NCI-H2107 (cell line): Measurements from ENCODE around the gene SLC44A1.

Source experiments
- DNase-seq: peaks from one replicate; lab custom pipeline; 2025; lab: John Stamatoyannopoulos, UW

Gene SLC44A1

GRCh38 chr9:105273731-105274130 lies 29.3 kb downstream of the SLC44A1 start:
- no peak for DNase-seq

GRCh38 chr9:105275111-105275510 lies 30.7 kb downstream of the SLC44A1 start:
- DNase-seq: no peak

GRCh38 chr9:105275938-105276337 lies 31.5 kb downstream of the SLC44A1 start:
- no peak for DNase-seq

- no peak for DNase-seq
Observed at GRCh38 chr9:105278751-105279150, 34.3 kb downstream of the SLC44A1 start.

- DNase-seq: no peak
Observed at GRCh38 chr9:105280691-105281090, 36.2 kb downstream of the SLC44A1 start.

- no peak for DNase-seq
Observed at GRCh38 chr9:105281272-105281671, 36.8 kb downstream of the SLC44A1 start.

DNA sequence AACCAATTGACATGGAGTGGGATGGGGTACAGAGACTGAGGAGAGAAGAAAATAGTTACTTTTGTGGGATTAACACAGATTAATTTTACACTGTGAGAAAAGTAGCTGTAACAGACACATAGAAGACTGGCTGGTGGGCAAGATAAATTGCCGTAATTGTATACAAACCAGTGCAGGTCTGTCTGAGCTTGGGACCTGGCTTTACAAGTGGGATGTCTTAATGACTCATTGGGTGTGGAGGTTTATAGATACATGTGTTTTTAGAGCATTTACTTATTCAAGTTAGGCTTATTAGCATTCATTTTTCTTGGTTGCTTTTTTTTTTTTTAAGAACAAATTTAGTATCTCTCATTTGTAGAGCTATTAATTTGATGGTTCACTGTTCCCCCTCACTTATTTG lies 37.5 kb downstream of the SLC44A1 start:
- DNase-seq: no peak

GRCh38 chr9:105282870-105283621 lies 38.6 kb downstream of the SLC44A1 start:
- DNase-seq: no peak

DNA sequence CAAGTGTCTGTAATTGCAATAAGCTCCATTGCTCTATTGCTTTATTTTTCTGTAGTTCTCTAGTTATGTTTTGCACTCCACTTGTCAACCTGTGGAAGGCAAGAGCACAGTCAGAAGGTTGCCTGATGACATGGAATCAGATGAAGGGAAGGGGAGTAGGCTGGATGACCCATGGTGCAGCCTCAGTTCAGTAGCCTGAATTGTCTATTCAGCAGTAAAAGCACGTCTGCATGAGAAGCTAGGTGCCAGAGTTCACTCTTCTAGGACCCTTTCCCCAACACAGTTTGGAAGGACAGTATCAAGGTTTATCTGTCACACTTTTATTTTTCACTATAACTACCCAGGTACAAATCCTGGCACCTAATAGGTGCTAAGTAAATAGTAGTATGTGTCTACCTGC lies 39.3 kb downstream of the SLC44A1 start:
- DNase-seq: no peak

DNA sequence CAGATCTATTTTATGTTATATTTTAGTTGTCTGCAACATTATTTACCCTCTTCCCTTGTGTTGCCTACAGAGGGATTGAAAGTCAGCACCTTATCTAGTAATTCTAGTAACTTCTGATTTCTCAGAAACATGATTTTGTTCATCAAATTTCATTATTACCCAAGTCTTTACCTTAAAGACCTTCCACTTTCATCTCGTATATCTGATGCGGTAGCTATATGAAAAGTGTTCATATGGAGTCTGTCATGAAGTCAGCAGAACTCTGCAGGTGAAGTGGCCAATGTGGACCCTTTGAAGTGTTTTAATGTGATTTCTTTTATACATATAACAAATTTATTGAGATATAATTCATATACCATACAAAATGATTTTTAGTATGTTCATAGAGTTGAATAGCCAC lies 40.0 kb downstream of the SLC44A1 start:
- DNase-seq: no peak

GRCh38 chr9:105286098-105286497 lies 41.6 kb downstream of the SLC44A1 start:
- DNase-seq: no peak

GRCh38 chr9:105289305-105289704 lies 44.9 kb downstream of the SLC44A1 start:
- no peak for DNase-seq

GRCh38 chr9:105290418-105290817 lies 46.0 kb downstream of the SLC44A1 start:
- DNase-seq: no peak

DNA sequence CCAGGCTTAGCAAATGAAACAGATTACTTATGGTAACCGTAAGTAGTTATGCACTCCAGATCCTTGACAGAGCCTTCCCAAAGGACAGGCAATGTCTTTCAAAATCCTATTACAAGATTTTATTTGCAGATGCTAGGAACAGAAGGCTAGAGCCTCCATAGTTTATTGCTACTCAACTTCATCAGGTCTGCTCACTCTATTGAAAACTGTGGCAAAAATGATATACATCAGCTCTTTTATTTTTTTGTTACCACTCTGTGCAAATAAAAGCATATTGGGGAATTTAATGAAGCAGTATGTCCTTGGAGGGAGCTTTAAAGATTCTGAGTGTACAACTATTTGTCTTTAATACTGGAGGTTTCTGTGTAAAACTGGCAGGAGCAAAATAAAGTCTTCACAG lies 46.5 kb downstream of the SLC44A1 start:
- no peak for DNase-seq

GRCh38 chr9:105291422-105291859 lies 47.0 kb downstream of the SLC44A1 start:
- no peak for DNase-seq

GRCh38 chr9:105291938-105292337 lies 47.5 kb downstream of the SLC44A1 start:
- DNase-seq: no peak

- DNase-seq: no peak
Observed at GRCh38 chr9:105293408-105293807, 49.0 kb downstream of the SLC44A1 start.

GRCh38 chr9:105295201-105295550 lies 50.7 kb downstream of the SLC44A1 start:
- no peak for DNase-seq

GRCh38 chr9:105295986-105296385 lies 51.5 kb downstream of the SLC44A1 start:
- DNase-seq: no peak

- DNase-seq: no peak
Observed at GRCh38 chr9:105296445-105296844, 52.0 kb downstream of the SLC44A1 start.

- DNase-seq: no peak
Observed at GRCh38 chr9:105296877-105297287, 52.4 kb downstream of the SLC44A1 start.

DNA sequence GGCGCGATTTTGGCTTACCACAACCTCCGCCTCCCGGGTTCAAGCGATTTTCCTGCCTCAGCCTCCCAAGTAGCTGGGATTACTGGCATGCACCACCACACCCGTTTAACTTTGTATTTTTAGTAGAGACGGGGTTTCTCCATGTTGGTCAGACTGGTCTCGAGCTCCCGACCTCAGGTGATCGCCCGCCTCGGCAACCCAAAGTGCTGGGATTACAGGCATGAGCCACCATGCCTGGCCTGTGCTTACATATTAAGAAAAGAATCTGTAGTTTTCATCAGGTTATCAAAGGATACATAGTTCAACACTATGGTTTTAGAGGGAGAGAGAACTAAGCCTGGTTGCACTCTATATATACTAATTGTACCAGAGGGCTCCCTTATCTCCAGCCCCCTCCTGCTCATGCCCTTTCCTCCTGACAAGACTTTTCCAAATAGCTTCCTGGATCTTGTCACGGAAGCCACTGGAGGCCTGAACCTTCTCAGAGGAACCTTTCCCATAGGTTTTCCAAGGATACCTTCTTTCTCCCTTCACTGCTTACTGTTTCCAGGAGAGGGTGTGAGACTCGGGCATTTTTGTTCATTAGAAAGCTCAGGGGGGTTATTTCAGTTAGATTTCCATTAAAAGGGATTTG lies 53.1 kb downstream of the SLC44A1 start:
- no peak for DNase-seq

DNA sequence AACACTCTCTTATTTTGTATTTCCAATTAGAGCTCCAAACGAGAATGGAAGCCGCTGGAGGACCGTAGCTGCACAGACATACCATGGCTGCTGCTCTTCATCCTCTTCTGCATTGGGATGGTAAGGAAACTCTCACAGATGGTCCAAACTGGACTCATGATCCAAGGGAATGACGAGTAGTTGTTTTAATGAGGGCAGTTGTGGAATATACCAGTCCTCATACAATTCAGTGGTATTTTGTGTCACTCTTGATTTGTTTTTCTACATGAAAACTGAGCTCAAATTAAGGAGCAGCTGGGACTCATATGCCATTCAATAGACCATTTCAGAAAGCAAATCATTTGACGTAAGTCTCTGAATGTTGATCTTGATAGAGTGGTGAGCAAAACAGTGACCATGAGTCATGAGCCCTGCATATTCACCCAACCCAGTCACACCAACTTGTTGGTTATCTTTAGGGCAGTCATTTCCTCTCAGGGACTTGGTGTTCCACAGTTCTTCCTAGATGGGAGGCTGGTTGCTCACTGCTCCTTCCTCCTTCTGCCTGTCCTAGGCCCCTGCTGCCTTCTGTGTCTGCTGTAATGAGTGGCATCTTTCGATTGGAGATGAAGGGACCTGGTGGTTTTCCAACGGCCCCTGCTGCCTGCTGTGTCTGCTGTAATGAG lies 54.9 kb downstream of the SLC44A1 start:
- no peak for DNase-seq
